GM12873 (cell line): Measurements from ENCODE around the gene MYO5B.

Source experiments
- CTCF ChIP-seq: IDR thresholded peaks from 2 replicates; pipeline ENCODE4 v1.5.1; 2012; ENCODE audit warnings: low read depth, mild to moderate bottlenecking, moderate library complexity, low read length, control low read depth; ENCODE audit not compliant: insufficient read depth; ENCODE audit errors: missing control alignments

MYO5B gene

GRCh38 chr18:49917742-49918141, 277.2 kb downstream of the MYO5B start:
- no peak for TF ChIP-seq CTCF

DNA sequence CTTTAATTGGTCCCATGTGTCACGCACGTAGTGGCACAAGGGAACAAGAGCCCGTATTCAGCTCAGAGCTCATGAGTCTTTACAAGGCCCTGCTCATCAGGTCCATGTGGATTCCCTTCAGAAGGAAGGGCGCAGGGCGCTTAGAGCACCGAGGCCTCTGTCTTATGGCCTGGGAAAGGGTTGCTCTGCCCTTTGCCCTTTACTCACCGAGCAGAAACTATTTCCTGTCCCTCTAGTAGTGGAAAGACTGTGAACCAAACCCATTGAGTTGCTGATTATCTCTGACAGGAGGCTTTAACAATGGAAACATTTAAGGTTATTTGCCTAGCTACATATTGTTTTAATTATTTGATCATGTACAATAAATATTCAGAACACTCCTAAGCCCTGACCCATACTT, 279.6 kb downstream of the MYO5B start:
- no peak for TF ChIP-seq CTCF

GRCh38 chr18:49913221-49913620, 281.7 kb downstream of the MYO5B start:
- no peak for TF ChIP-seq CTCF

GRCh38 chr18:49911427-49911826, 283.5 kb downstream of the MYO5B start:
- no peak for TF ChIP-seq CTCF

GRCh38 chr18:49910986-49911385, 284.0 kb downstream of the MYO5B start:
- TF ChIP-seq CTCF: no peak

DNA sequence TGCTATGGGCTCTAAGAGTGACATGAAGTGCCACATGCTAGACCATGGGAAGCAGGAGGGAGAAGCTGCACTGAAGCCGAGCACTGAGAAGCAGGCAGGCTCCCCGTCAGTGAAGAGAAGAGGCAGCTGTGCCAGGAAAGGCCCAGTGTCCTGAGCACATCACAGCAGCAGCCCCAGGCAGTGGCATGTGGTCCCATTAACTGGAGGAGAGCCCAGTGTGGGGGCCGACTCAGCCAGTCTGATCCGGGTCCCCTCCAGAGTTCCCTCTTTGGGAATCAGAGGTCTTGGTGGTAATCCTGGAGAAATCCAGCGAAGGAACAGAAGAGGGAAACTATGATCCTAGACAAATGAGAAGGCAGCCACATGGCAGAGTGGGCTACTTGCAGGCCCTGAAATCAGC, 284.9 kb downstream of the MYO5B start:
- no peak for TF ChIP-seq CTCF

DNA sequence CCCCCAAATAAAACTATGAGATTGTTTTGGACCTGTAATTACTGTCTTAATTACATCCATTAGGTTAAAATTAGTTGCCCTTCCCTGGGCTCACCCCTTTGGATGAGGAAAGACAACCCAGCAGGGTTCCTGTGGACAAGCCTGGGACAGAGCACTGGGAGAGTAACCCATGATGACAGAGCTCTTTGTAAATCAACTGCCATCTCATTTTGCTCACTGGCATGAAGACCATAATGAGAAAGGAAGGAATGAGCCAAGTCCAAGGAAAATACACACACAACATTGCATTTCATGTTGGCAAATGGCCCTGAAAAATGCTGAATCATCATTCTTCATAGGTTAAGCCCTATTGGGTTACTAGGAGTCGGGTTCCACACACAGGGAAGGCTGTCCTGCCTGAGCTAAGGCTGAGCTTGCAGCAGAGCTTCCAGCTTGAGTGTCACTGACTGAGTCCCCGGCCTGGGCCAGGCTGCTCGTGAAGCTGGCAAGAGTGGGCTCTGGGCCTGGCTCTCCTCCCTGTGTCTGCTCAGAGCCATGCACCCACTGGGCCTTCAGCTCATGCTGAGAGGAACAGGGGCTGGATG, 287.5 kb downstream of the MYO5B start:
- TF ChIP-seq CTCF: no peak
